Prostate gland (tissue), 2 donors: ENCODE results near the gene TUBAL3. TPM values are rescaled to one million over a fixed set of nuclear protein-coding genes. Genes with fewer than 3 reads are reported as not detected.

Source experiments
- DNase-seq: peaks from one replicate; pipeline ENCODE4 v3.0.0-alpha.2; 2019; ENCODE audit warnings: low spot score
- H3K27ac ChIP-seq, 2 donors: fragments of 200-600 bp; sonication (generic); 2 replicates each; pipeline ENCODE4 v1.5.1; 2017 to 2019
- H3K27me3 ChIP-seq: fragments of 200-600 bp; sonication (generic); replicated peaks from 2 replicates; pipeline ENCODE4 v1.5.1; 2019; ENCODE audit not compliant: insufficient read depth
- H3K36me3 ChIP-seq, 2 donors: fragments of 200-600 bp; sonication (generic); 1 replicate in 1 of 2; 2 replicates in 1 of 2; pipeline versions ENCODE4 v1.5.1 to v1.8.1; 2017 to 2019
- H3K4me1 ChIP-seq: fragments of 200-600 bp; sonication (generic); replicated peaks from 2 replicates; pipeline ENCODE4 v1.5.1; 2019
- H3K4me3 ChIP-seq, 2 donors: fragments of 200-600 bp; sonication (generic); 2 replicates each; pipeline ENCODE4 v1.5.1; 2017 to 2019
- H3K9me3 ChIP-seq: fragments of 200-600 bp; sonication (generic); 2 replicates; pipeline ENCODE4 v1.5.1; 2017
- CTCF ChIP-seq, 4 experiments: fragments of 200-600 bp in 2 of 4; fragments of 450-650 bp in 2 of 4; sonication (generic) in 2 of 4; IDR thresholded peaks; 1 replicate in 3 of 4; 2 replicates in 1 of 4; pipeline ENCODE4 v1.5.1; 2016 to 2019; ENCODE audit warnings: antibody characterized with exemption in 4 of 4, mild to moderate bottlenecking in 2 of 4, moderate library complexity in 2 of 4
- POLR2A ChIP-seq: fragments of 450-650 bp; IDR thresholded peaks from one replicate; pipeline ENCODE4 v1.6.1; 2016; ENCODE audit warnings: antibody characterized with exemption, mild to moderate bottlenecking
- POLR2AphosphoS5 ChIP-seq: sonication (generic); formaldehyde crosslinking; IDR thresholded peaks from one replicate; pipeline ENCODE4 v1.6.1; 2017; ENCODE audit warnings: antibody characterized with exemption
- whole genome bisulfite sequencing: methylation state at CpG from one replicate; pipeline ENCODE4 v1.1.5; 2018; 5-methylcytosine and 5-hydroxymethylcytosine counted together
- intact Hi-C: fragments of 100-400 bp; cut with DNase I; formaldehyde crosslinking; loops from one replicate; pipeline ENCODE4 v1.14.2; 2022
- total RNA-seq, 2 donors: library from RNA; depleted of rRNA; stranded (reverse); fragments of >200 nt; gene quantifications; one replicate each; pipeline ENCODE4 v1.1.0, GENCODE V29; 2016

TUBAL3 gene
- total RNA-seq, 2 donors from 2014 or later, result 1.1 TPM; not detected in 1

GRCh38 chr10:5418584-5418983 lies 14.0 kb upstream of the TUBAL3 start:
- Histone ChIP-seq H3K27ac (no peak overlapping the region), H3K9me3 (no peaks in the 10 kb centered on the region), H3K4me1 (no peaks in the 10 kb centered on the region), H3K27me3 (no peaks in the 10 kb centered on the region), H3K4me3 (no peak overlapping the region), H3K36me3 (no peaks in the 10 kb centered on the region)
- intact Hi-C loops, result no loop called here
- no peak for DNase-seq
- TF ChIP-seq POLR2A, result no peak
- no peak for TF ChIP-seq CTCF (IDR thresholded peaks at IDR 0.05)
- no peak for TF ChIP-seq POLR2AphosphoS5

GRCh38 chr10:5416981-5417380 lies 12.4 kb upstream of the TUBAL3 start:
- H3K9me3 ChIP-seq, result no peaks in the 10 kb centered on the region
- H3K4me3 ChIP-seq, result no peak overlapping the region
- H3K36me3 ChIP-seq, result no peaks in the 10 kb centered on the region
- 83% methylated on average over 11 of the region's 11 CpGs for WGBS
- H3K4me1 ChIP-seq, result no peaks in the 10 kb centered on the region
- TF ChIP-seq CTCF (IDR thresholded peaks at IDR 0.05) (no peak), POLR2AphosphoS5 (no peak), POLR2A (no peak)
- H3K27me3 ChIP-seq, result no peaks in the 10 kb centered on the region
- no peak overlapping the region for H3K27ac ChIP-seq
- DNase-seq, result no peak
- intact Hi-C loops, result no loop called here

GRCh38 chr10:5413012-5413938 lies 8.6 kb upstream of the TUBAL3 start:
- Histone ChIP-seq H3K27ac (peak overlapping the region in 1 of 2 donors; percentile 72), H3K4me1 (no peaks in the 10 kb centered on the region), H3K9me3 (no peaks in the 10 kb centered on the region), H3K36me3 (no peaks in the 10 kb centered on the region), H3K4me3 (peak overlapping the region; percentile 70), H3K27me3 (no peaks in the 10 kb centered on the region)
- intact Hi-C loops, result no loop called here
- DNase-seq, result no peak
- TF ChIP-seq POLR2AphosphoS5 (no peak), POLR2A (no peak), CTCF (IDR thresholded peaks at IDR 0.05) (no peak)
- 25% methylated on average over 20 of the region's 20 CpGs for WGBS

- H3K4me1 ChIP-seq, result no peaks in the 10 kb centered on the region
- TF ChIP-seq POLR2A, result peak; percentile 41
- TF ChIP-seq CTCF (IDR thresholded peaks at IDR 0.05), result no peak
- TF ChIP-seq POLR2AphosphoS5, result peak; percentile 80
- peak within 1 kb of the TSS; percentile 28 to 72 for H3K27ac ChIP-seq
- WGBS, result under 1% methylated on average over 35 of the region's 48 CpGs
- no peaks in the 10 kb centered on the region for H3K9me3 ChIP-seq
- peak; percentile 88 for DNase-seq
- H3K4me3 ChIP-seq, result peak within 1 kb of the TSS; percentile 70
- H3K36me3 ChIP-seq, result no peaks in the 10 kb centered on the region
- H3K27me3 ChIP-seq, result no peaks in the 10 kb centered on the region
- intact Hi-C loops, result no loop called here
Observed at GRCh38 chr10:5412277-5412941, 7.8 kb upstream of the TUBAL3 start, which contains the start of gene NET1. Gene NET1, plus strand, starts transcription at chr10:5412557. Its CDS starts 136 bp downstream, at chr10:5412693.
